Osteoblast (primary cell): Measurements from ENCODE around the gene NDUFC2. TPM values are rescaled to one million over a fixed set of nuclear protein-coding genes. Genes with fewer than 3 reads are reported as not detected.

Source experiments
- DNase-seq: peaks from one replicate; pipeline ENCODE4 v3.0.0; 2011; ENCODE audit warnings: low spot score, mixed read lengths; ENCODE audit not compliant: insufficient read length; ENCODE audit errors: missing footprints
- H2AFZ ChIP-seq: 2 replicates; pipeline ENCODE4 v1.6.0; 2011; ENCODE audit warnings: mild to moderate bottlenecking, low read length
- H3K27ac ChIP-seq: 2 replicates; pipeline ENCODE4 v1.5.1; 2011; ENCODE audit warnings: mild to moderate bottlenecking, low read depth, low read length, moderate library complexity
- H3K27me3 ChIP-seq: 2 replicates; pipeline ENCODE4 v1.6.0; 2012; ENCODE audit warnings: mild to moderate bottlenecking, control low read depth, inconsistent platforms, low read length, moderate library complexity; ENCODE audit not compliant: insufficient read depth
- H3K36me3 ChIP-seq: 2 replicates; pipeline ENCODE4 v1.5.1; 2011; ENCODE audit warnings: mild to moderate bottlenecking, low read length, control low read depth, moderate library complexity; ENCODE audit not compliant: insufficient read depth
- H3K4me1 ChIP-seq: 2 replicates; pipeline ENCODE4 v1.5.1; 2011; ENCODE audit warnings: mild to moderate bottlenecking, low read length, control low read depth, moderate library complexity; ENCODE audit not compliant: insufficient read depth
- H3K4me2 ChIP-seq: 2 replicates; pipeline ENCODE4 v1.6.0; 2011; ENCODE audit warnings: mild to moderate bottlenecking, low read length; ENCODE audit not compliant: insufficient read depth
- H3K4me3 ChIP-seq: fragments of 200-600 bp; sonication (generic); 3 replicates; pipeline ENCODE4 v1.5.1; 2012; ENCODE audit warnings: mild to moderate bottlenecking, low read length, inconsistent platforms; ENCODE audit not compliant: insufficient read depth
- H3K79me2 ChIP-seq: 2 replicates; pipeline ENCODE4 v1.6.0; 2012; ENCODE audit warnings: mild to moderate bottlenecking, low read length, control low read depth, inconsistent platforms; ENCODE audit not compliant: insufficient read depth
- H3K9me3 ChIP-seq: 2 replicates; pipeline ENCODE4 v1.5.1; 2011; ENCODE audit warnings: low read depth, low read length, control low read depth
- H4K20me1 ChIP-seq: 2 replicates; pipeline ENCODE4 v1.6.0; 2012; ENCODE audit warnings: mild to moderate bottlenecking, low read length, control low read depth; ENCODE audit not compliant: insufficient read depth
- CTCF ChIP-seq: IDR thresholded peaks from 2 replicates; pipeline ENCODE4 v1.5.1; 2011; ENCODE audit warnings: mild to moderate bottlenecking, low read depth, low read length, moderate library complexity; ENCODE audit errors: extremely low read depth
- total RNA-seq: library from RNA; depleted of rRNA; stranded (reverse); fragments of >200 nt; gene quantifications from 2 replicates; pipeline ENCODE4 v1.2.3, GENCODE V29; 2012

The NDUFC2 gene
- total RNA-seq, 1 donor: 98.1 TPM

GRCh38 chr11:78027759-78028158 lies 51.9 kb downstream of the NDUFC2 start:
- DNase-seq: no peak
- no peaks in the 10 kb centered on the region for H4K20me1 ChIP-seq
- no peaks in the 10 kb centered on the region for H3K79me2 ChIP-seq
- peaks cover under 1% of the 10 kb centered on the region for H3K27me3 ChIP-seq
- H3K27ac ChIP-seq: no peak overlapping the region
- H2AFZ ChIP-seq: no peak overlapping the region
- no peak overlapping the region for H3K4me2 ChIP-seq
- H3K9me3 ChIP-seq: no peaks in the 10 kb centered on the region
- H3K36me3 ChIP-seq: no peaks in the 10 kb centered on the region
- H3K4me3 ChIP-seq: no peak overlapping the region
- TF ChIP-seq CTCF: no peak
- peaks cover 4% of the 10 kb centered on the region for H3K4me1 ChIP-seq

GRCh38 chr11:78025378-78025777 lies 54.3 kb downstream of the NDUFC2 start:
- H3K9me3 ChIP-seq: no peaks in the 10 kb centered on the region
- TF ChIP-seq CTCF: no peak
- no peaks in the 10 kb centered on the region for H4K20me1 ChIP-seq
- no peak overlapping the region for H2AFZ ChIP-seq
- H3K27me3 ChIP-seq: peaks cover 4% of the 10 kb centered on the region
- H3K36me3 ChIP-seq: no peaks in the 10 kb centered on the region
- no peak overlapping the region for H3K27ac ChIP-seq
- H3K4me2 ChIP-seq: no peak overlapping the region
- no peak overlapping the region for H3K4me3 ChIP-seq
- no peaks in the 10 kb centered on the region for H3K79me2 ChIP-seq
- H3K4me1 ChIP-seq: no peaks in the 10 kb centered on the region
- DNase-seq: no peak

- Histone ChIP-seq H3K27me3 (peaks cover 4% of the 10 kb centered on the region), H3K4me2 (peak overlapping the region; percentile 80), H4K20me1 (no peaks in the 10 kb centered on the region), H3K27ac (no peak overlapping the region), H3K4me1 (no peaks in the 10 kb centered on the region), H3K9me3 (no peaks in the 10 kb centered on the region), H3K36me3 (no peaks in the 10 kb centered on the region), H3K4me3 (peak overlapping the region; percentile 71), H2AFZ (peak overlapping the region; percentile 92), H3K79me2 (no peaks in the 10 kb centered on the region)
- no peak for DNase-seq
- TF ChIP-seq CTCF: no peak
Measured at GRCh38 chr11:78023426-78023825, 56.2 kb downstream of the NDUFC2 start.

- Histone ChIP-seq H3K4me2 (peak within 1 kb of the TSS; percentile 80), H2AFZ (peak within 1 kb of the TSS; percentile 92), H3K4me1 (no peaks in the 10 kb centered on the region), H3K79me2 (no peaks in the 10 kb centered on the region), H3K27me3 (peaks cover 4% of the 10 kb centered on the region), H4K20me1 (no peaks in the 10 kb centered on the region), H3K36me3 (no peaks in the 10 kb centered on the region), H3K27ac (no peak within 1 kb of the TSS), H3K4me3 (peak within 1 kb of the TSS; percentile 71), H3K9me3 (no peaks in the 10 kb centered on the region)
- no peak for TF ChIP-seq CTCF
- DNase-seq: peak; percentile 84
Measured at GRCh38 chr11:78022397-78023396, 57.0 kb downstream of the NDUFC2 start, which contains the start of gene KCTD14. Gene KCTD14 (minus strand): TSS chr11:78023276. CDS start chr11:78023249, 27 bp downstream.
